HepG2 (cell line): ENCODE data around the gene M1AP. TPM values are rescaled to one million over a fixed set of nuclear protein-coding genes. Genes with fewer than 3 reads are reported as not detected.

Source experiments
- ATAC-seq: fragments of 200-7000 bp; cut with Tn5 transposase; 3 replicates; pipeline ENCODE4 v1.9.1; 2020; ENCODE audit warnings: mild to moderate bottlenecking, moderate library complexity
- BruUV-seq: library from RNA; stranded (reverse); fragments of 400-500 nt; replicated peaks from 2 replicates; lab custom pipeline; 2021; lab: Mats Ljungman, UMichigan
- CTCF ChIA-PET: fragments of 300-600 bp; formaldehyde crosslinking; extraction: SDS; loops from one replicate; lab custom pipeline; 2021; ENCODE audit warnings: low total read pairs, inconsistent platforms, low intra/inter-chr PET ratio; lab: Yijun Ruan, JAX
- POLR2A ChIA-PET: fragments of 350-600 bp; sonication (Branson Sonifier 250); formaldehyde crosslinking; loops from one replicate; lab custom pipeline; 2020; ENCODE audit warnings: antibody characterized with exemption, inconsistent platforms; lab: Yijun Ruan, JAX
- DNase-seq: peaks from one replicate; pipeline ENCODE4 v3.0.0-alpha.2; 2015; ENCODE audit warnings: low spot score
- FAIRE-seq: peaks from 3 replicates; lab custom pipeline; 2011; peaks lifted over from hg19 to GRCh38; lab: Jason Lieb, UNC
- H2AFZ ChIP-seq: one replicate; pipeline ENCODE4 v1.6.1; 2011; ENCODE audit warnings: low read length, inconsistent platforms
- H3K27ac ChIP-seq: fragments of 300-600 bp; 3 replicates; pipeline ENCODE4 v1.8.0; 2011; ENCODE audit warnings: mixed run types, mild to moderate bottlenecking, mixed read lengths, low read length, inconsistent platforms; ENCODE audit not compliant: insufficient read depth; ENCODE audit errors: extremely low read length
- H3K27me3 ChIP-seq, 2 experiments: fragments of 200-600 bp in 1 of 2; 2 replicates in 1 of 2; 3 replicates in 1 of 2; pipeline versions ENCODE4 v1.6.0 to v1.8.0; 2011; ENCODE audit warnings: low read length in 2 of 2, mild to moderate bottlenecking in 2 of 2, moderate library complexity in 2 of 2, inconsistent platforms in 1 of 2; ENCODE audit not compliant: insufficient read depth in 2 of 2, control insufficient read depth in 1 of 2
- H3K36me3 ChIP-seq, 2 experiments: fragments of 200-600 bp in 1 of 2; replicated peaks in 1 of 2; 2 replicates in 1 of 2; 3 replicates in 1 of 2; pipeline versions ENCODE4 v1.5.1 to v1.8.0; 2011; ENCODE audit warnings: low read length in 2 of 2, inconsistent platforms in 1 of 2; ENCODE audit not compliant: insufficient read depth in 2 of 2, control insufficient read depth in 1 of 2
- H3K4me1 ChIP-seq: 2 replicates; pipeline ENCODE4 v1.5.1; 2012; ENCODE audit warnings: low read length, inconsistent platforms; ENCODE audit not compliant: insufficient read depth
- H3K4me2 ChIP-seq: 2 replicates; pipeline ENCODE4 v1.6.0; 2011; ENCODE audit warnings: low read depth, low read length, inconsistent platforms
- H3K4me3 ChIP-seq, 3 experiments: fragments of 200-600 bp in 1 of 3; sonication (generic), shearing (Covaris generic) in 1 of 3; replicated peaks in 1 of 3; 2 replicates each; pipeline ENCODE4 v1.5.1; 2011 to 2016; ENCODE audit warnings: low read length in 3 of 3, inconsistent platforms in 2 of 3, low read depth in 2 of 3, mild to moderate bottlenecking in 2 of 3, control low read depth in 1 of 3, mixed read lengths in 1 of 3; ENCODE audit not compliant: insufficient read depth in 1 of 3
- H3K79me2 ChIP-seq: one replicate; pipeline ENCODE4 v1.6.1; 2011; ENCODE audit warnings: low read length, inconsistent platforms; ENCODE audit not compliant: insufficient read depth
- H3K9ac ChIP-seq: 2 replicates; pipeline ENCODE4 v1.6.0; 2011; ENCODE audit warnings: mild to moderate bottlenecking, low read depth, low read length, inconsistent platforms; ENCODE audit not compliant: insufficient read depth
- H3K9me3 ChIP-seq: 2 replicates; pipeline ENCODE4 v1.5.1; 2012; ENCODE audit warnings: mild to moderate bottlenecking, low read length
- H4K20me1 ChIP-seq: 2 replicates; pipeline ENCODE4 v1.6.0; 2011; ENCODE audit warnings: inconsistent platforms, mild to moderate bottlenecking, low read length, moderate library complexity; ENCODE audit not compliant: insufficient read depth
- CENPT ChIP-seq: sonication (generic); formaldehyde crosslinking; IDR thresholded peaks from 2 replicates; pipeline ENCODE4 v1.8.0; 2022; ENCODE audit warnings: low read depth, mild to moderate bottlenecking, moderate library complexity, missing genetic modification reagents
- MBD4 ChIP-seq: IDR thresholded peaks from 2 replicates; pipeline ENCODE4 v1.6.1; 2012; ENCODE audit warnings: low read length, inconsistent platforms, borderline replicate concordance
- MXD4 ChIP-seq: IDR thresholded peaks from 2 replicates; pipeline ENCODE4 v1.6.1; 2016; ENCODE audit warnings: mild to moderate bottlenecking, missing biosample characterization, missing genetic modification reagents
- SOX13 ChIP-seq, 3 experiments: fragments of 450-650 bp in 1 of 3; sonication (generic) in 1 of 3; formaldehyde crosslinking in 1 of 3; IDR thresholded peaks in 2 of 3; conservative IDR thresholded peaks in 1 of 3; 2 replicates each; pipeline versions ENCODE4 v1.5.0 to v1.6.1; 2016 to 2020; ENCODE audit warnings: antibody characterized with exemption in 1 of 3, mild to moderate bottlenecking in 1 of 3, missing compliant biosample characterization in 1 of 3, missing genetic modification reagents in 1 of 3, moderate library complexity in 1 of 3
- SUZ12 ChIP-seq: fragments of 150-350 bp; IDR thresholded peaks from 2 replicates; pipeline ENCODE4 v1.6.1; 2014; ENCODE audit warnings: low read depth, low read length
- ZBTB38 ChIP-seq: sonication (generic); formaldehyde crosslinking; IDR thresholded peaks from 2 replicates; pipeline ENCODE4 v1.5.1; 2020; ENCODE audit warnings: mild to moderate bottlenecking, missing genetic modification reagents
- ZNF557 ChIP-seq: sonication (generic); formaldehyde crosslinking; IDR thresholded peaks from 2 replicates; pipeline ENCODE4 v1.4.0; 2020; ENCODE audit warnings: missing genetic modification reagents
- WGBS: methylation state at CpG from one replicate; pipeline ENCODE4 v1.1.6; 2017; ENCODE audit warnings: low lambda C conversion rate; 5-methylcytosine and 5-hydroxymethylcytosine counted together
- in situ Hi-C: cut with HindIII; loops from 2 replicates; pipeline ENCODE4 v1.10.0; 2017; ENCODE audit warnings: low pct_unique_long_range_greater_than_20kb; ENCODE audit not compliant: extremely low pct_ligation_motif_present
- intact Hi-C: fragments of 100-400 bp; cut with micrococcal nuclease; formaldehyde crosslinking; loops from one replicate; pipeline ENCODE4 v1.10.0; 2022; ENCODE audit not compliant: unreplicated experiment
- polyA plus RNA-seq, 8 experiments: library from polyadenylated mRNA; depleted of rRNA in 3 of 8; stranded (reverse) in 7 of 8; unstranded in 1 of 8; fragments of >200 nt; fragmentation: Illumina TruSeq in 4 of 8; extraction: Trizol in 4 of 8; gene quantifications; 2 replicates each; pipeline versions ENCODE4 v1.2.1 to v1.2.3, GENCODE V29; 2011 to 2016; ENCODE audit warnings: low read depth in 4 of 8, missing spikeins in 1 of 8, mixed read lengths in 1 of 8; ENCODE audit not compliant: insufficient read depth in 1 of 8
- total RNA-seq, 5 experiments: library from RNA; depleted of rRNA; stranded (reverse); fragments of >200 nt; fragmentation: Illumina TruSeq; extraction: Trizol; gene quantifications; 2 replicates each; pipeline ENCODE4 v1.2.3, GENCODE V29; 2016; ENCODE audit warnings: low read depth in 1 of 5
- TF ChIP-seq, protein P1 (sequence below): sonication (generic); formaldehyde crosslinking; IDR thresholded peaks from 2 replicates; pipeline ENCODE4 v1.8.1; 2023; ENCODE audit warnings: mild to moderate bottlenecking, inconsistent platforms, moderate library complexity, missing genetic modification reagents, borderline replicate concordance

The M1AP gene
- total and polyA plus RNA-seq, 2 of the 13 experiments (the other 11 are each of a cell fraction or from before 2014, with no cell fraction given): not detected

GRCh38 chr2:74556831-74557370 lies 91.2 kb downstream of the M1AP start:
- DNase-seq (no peak), FAIRE-seq (no peak), ATAC-seq (no peak)
- Histone ChIP-seq H3K9ac (no peak overlapping the region), H2AFZ (no peak overlapping the region), H4K20me1 (no peaks in the 10 kb centered on the region), H3K36me3 (no peaks in the 10 kb centered on the region), H3K27me3 (peaks cover 6 to 38% of the 10 kb centered on the region in 2 experiments; a peak in 4 of 5 replicates), H3K4me3 (no peak overlapping the region), H3K4me1 (peaks cover 48% of the 10 kb centered on the region), H3K4me2 (no peak overlapping the region), H3K79me2 (no peaks in the 10 kb centered on the region), H3K9me3 (no peaks in the 10 kb centered on the region), H3K27ac (no peak overlapping the region)
- WGBS: 68% methylated on average over 4 of the region's 6 CpGs
- CTCF ChIA-PET: no interaction called here
- TF ChIP-seq MXD4 (CRISPR knock-in tag): no peak
- TF ChIP-seq, protein P1, sequence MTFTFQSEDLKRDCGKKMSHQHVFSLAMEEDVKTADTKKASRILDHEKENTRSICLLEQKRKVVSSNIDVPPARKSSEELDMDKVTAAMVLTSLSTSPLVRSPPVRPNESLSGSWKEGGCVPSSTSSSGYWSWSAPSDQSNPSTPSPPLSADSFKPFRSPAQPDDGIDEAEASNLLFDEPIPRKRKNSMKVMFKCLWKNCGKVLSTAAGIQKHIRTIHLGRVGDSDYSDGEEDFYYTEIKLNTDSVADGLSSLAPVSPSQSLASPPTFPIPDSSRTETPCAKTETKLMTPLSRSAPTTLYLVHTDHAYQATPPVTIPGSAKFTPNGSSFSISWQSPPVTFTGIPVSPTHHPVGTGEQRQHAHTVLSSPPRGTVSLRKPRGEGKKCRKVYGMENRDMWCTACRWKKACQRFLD (CRISPR knock-in tag): no peak
- TF ChIP-seq SUZ12: no peak
- TF ChIP-seq ZBTB38: no peak
- no peak for TF ChIP-seq SOX13 (IDR thresholded peaks at IDR 0.05)
- no peak for TF ChIP-seq SOX13 (CRISPR knock-in tag; conservative IDR thresholded peaks at IDR 0.05 in 1 of 2, IDR thresholded peaks at IDR 0.05 in 1 of 2)
- no peak for TF ChIP-seq CENPT (CRISPR knock-in tag)
- no peak for TF ChIP-seq MBD4
- TF ChIP-seq ZNF557 (CRISPR knock-in tag): no peak
- POLR2A ChIA-PET: no interaction called here
- intact Hi-C loops (no loop called here), in situ Hi-C loops (no loop called here)
- no TSS peak for BruUV-seq
